HG03135 (cell line): Measurements from ENCODE around the gene NEO1.

ENCODE experiments used
- ATAC-seq: cut with Tn5 transposase; IDR thresholded peaks from one replicate; pipeline ENCODE4 v1.9.1; 2021; ENCODE audit warnings: mild to moderate bottlenecking, moderate library complexity; ENCODE audit not compliant: unreplicated experiment

The NEO1 gene

GRCh38 chr15:73028031-73028430 is 24.2 kb upstream of the NEO1 start:
- ATAC-seq: no peak

GRCh38 chr15:73028831-73029451 is 23.3 kb upstream of the NEO1 start:
- no peak for ATAC-seq

- ATAC-seq: no peak
Observed at GRCh38 chr15:73030122-73030679, 22.1 kb upstream of the NEO1 start.

GRCh38 chr15:73031648-73032047 is 20.6 kb upstream of the NEO1 start:
- no peak for ATAC-seq

- no peak for ATAC-seq
Observed at GRCh38 chr15:73033611-73034010, 18.7 kb upstream of the NEO1 start.

- no peak for ATAC-seq
Observed at GRCh38 chr15:73034221-73034620, 18.0 kb upstream of the NEO1 start.

- ATAC-seq: no peak
Observed at GRCh38 chr15:73035221-73035620, 17.0 kb upstream of the NEO1 start.

GRCh38 chr15:73038220-73038619 is 14.0 kb upstream of the NEO1 start:
- no peak for ATAC-seq

- no peak for ATAC-seq
Observed at GRCh38 chr15:73046073-73046472, 6.2 kb upstream of the NEO1 start.

- ATAC-seq: no peak
Observed at GRCh38 chr15:73047882-73048281, 4.4 kb upstream of the NEO1 start.

GRCh38 chr15:73048624-73049295 is 3.5 kb upstream of the NEO1 start:
- ATAC-seq: no peak

- no peak for ATAC-seq
Observed at GRCh38 chr15:73049564-73050215, 2.6 kb upstream of the NEO1 start.

- no peak for ATAC-seq
Observed at GRCh38 chr15:73050561-73051295, 1.5 kb upstream of the NEO1 start.

GRCh38 chr15:73051391-73051806 is 864 bp upstream of the NEO1 start:
- no peak for ATAC-seq

- peak; percentile 43 for ATAC-seq
Observed at GRCh38 chr15:73052653-73053397, 562 bp downstream of the NEO1 start.

- ATAC-seq: no peak
Observed at GRCh38 chr15:73053398-73053723, 1.1 kb downstream of the NEO1 start.

- ATAC-seq: no peak
Observed at GRCh38 chr15:73054417-73054953, 2.2 kb downstream of the NEO1 start.

GRCh38 chr15:73056460-73056859 is 4.2 kb downstream of the NEO1 start:
- no peak for ATAC-seq

GRCh38 chr15:73058437-73058836 is 6.2 kb downstream of the NEO1 start:
- ATAC-seq: no peak

GRCh38 chr15:73065114-73065513 is 12.9 kb downstream of the NEO1 start:
- ATAC-seq: no peak
